Measurements from ENCODE around the gene OR10G6.
"Not testable (repeated sequence)": the region's sequence is repeated elsewhere in the genome, so short reads cannot be mapped to it uniquely, and the experiment has no call there.

The OR10G6 gene

GRCh38 chr11:123995119-123995518 lies at the start of gene OR10G6:
OR10G6 (minus strand) TSS chr11:123995161; CDS start chr11:123995161, 0 bp downstream.
- DNase-seq (ENCODE audit: low spot score) = no peak

- DNase-seq (ENCODE audit: low spot score) = no peak
Measured at GRCh38 chr11:124043420-124043819, 48.5 kb upstream of the OR10G6 start.

- no peak for DNase-seq (ENCODE audit: low spot score)
Measured at GRCh38 chr11:124041254-124041653, 46.3 kb upstream of the OR10G6 start, which contains the start of gene OR10G7. OR10G7 (minus strand) TSS chr11:124041325; CDS start chr11:124039001, 2,324 bp downstream.

GRCh38 chr11:124039557-124039956 lies 44.6 kb upstream of the OR10G6 start:
- no peak for DNase-seq (ENCODE audit: low spot score)

- no peak for DNase-seq (ENCODE audit: low spot score)
Measured at GRCh38 chr11:124036666-124037065, 41.7 kb upstream of the OR10G6 start.

- DNase-seq (ENCODE audit: low spot score) = no peak
Measured at GRCh38 chr11:124026498-124026897, 31.5 kb upstream of the OR10G6 start, which contains the start of gene OR10G8. OR10G8 (plus strand) TSS chr11:124026798; CDS start chr11:124029623, 2,825 bp downstream.

- DNase-seq (ENCODE audit: low spot score) = not testable (repeated sequence)
Measured at GRCh38 chr11:124015837-124016236, 20.9 kb upstream of the OR10G6 start.

GRCh38 chr11:124012697-124013096 lies 17.7 kb upstream of the OR10G6 start, which contains the start of gene OR10G4:
OR10G4 (plus strand) TSS chr11:124012997; CDS start chr11:124015575, 2,578 bp downstream.
- no peak for DNase-seq (ENCODE audit: low spot score)

- no peak for DNase-seq (ENCODE audit: low spot score)
Measured at GRCh38 chr11:123979311-123979710, 15.7 kb downstream of the OR10G6 start.

GRCh38 chr11:123977731-123978347 lies 17.1 kb downstream of the OR10G6 start, which contains the start of gene OR10S1:
OR10S1 (minus strand) TSS chr11:123977781; CDS start chr11:123977664, 117 bp downstream.
- DNase-seq (ENCODE audit: low spot score) = no peak

GRCh38 chr11:123976770-123977560 lies 18.0 kb downstream of the OR10G6 start:
- DNase-seq (ENCODE audit: low spot score) = no peak

- DNase-seq (ENCODE audit: low spot score) = no peak
Measured at GRCh38 chr11:123973816-123974215, 21.1 kb downstream of the OR10G6 start.

GRCh38 chr11:123956752-123957151 lies 38.2 kb downstream of the OR10G6 start:
- no peak for DNase-seq (ENCODE audit: low spot score)

GRCh38 chr11:123945132-123945531 lies 49.8 kb downstream of the OR10G6 start:
- no peak for DNase-seq (ENCODE audit: low spot score)

All from HuH-7 (cell line).